Bladder microvascular endothelial cell (primary cell): ENCODE measurements around the gene UPF3B. TPM values are rescaled to one million over a fixed set of nuclear protein-coding genes. Genes with fewer than 3 reads are reported as not detected.

Source experiments
- total RNA-seq: library from RNA; depleted of rRNA; stranded (reverse); fragments of >200 nt; gene quantifications from 2 replicates; pipeline ENCODE4 v1.2.3, GENCODE V29; 2014

Gene UPF3B
- 2.4 and 3.5 TPM in 2 replicates for total RNA-seq

GRCh38 chrX:119852382-119853353 is at the start of gene UPF3B:
TSS of gene UPF3B (minus strand) at chrX:119852963. CDS start at chrX:119852928, 35 bp downstream.

DNA sequence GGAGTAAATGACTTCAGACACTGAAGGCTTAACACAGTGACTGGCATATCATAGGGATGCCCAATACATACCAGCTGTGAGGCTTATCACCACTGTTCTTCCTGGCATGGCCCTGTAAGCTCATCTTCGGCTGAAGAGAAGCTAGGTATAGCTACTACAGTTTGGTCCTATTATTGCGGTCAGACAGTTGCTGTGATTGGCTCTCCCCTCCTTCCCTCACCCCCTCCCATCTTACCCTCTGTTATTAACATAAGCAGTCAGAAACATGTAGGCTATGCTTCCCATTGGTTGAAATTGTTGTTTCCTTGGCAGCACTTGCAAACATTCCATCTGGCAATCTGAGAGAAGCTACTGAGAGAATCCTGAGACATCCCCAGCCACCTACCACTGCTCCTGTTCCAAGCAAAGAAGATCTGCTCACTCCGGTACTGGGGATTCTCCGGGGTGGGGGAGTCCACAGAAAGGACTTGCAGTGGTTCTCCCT is 43.1 kb upstream of the UPF3B start, which contains the start of gene AKAP14:
TSS of gene AKAP14 (plus strand) at position 51 of the 484 bp plus-strand sequence. CDS start 7,331 bp downstream, outside the sequence.

DNA sequence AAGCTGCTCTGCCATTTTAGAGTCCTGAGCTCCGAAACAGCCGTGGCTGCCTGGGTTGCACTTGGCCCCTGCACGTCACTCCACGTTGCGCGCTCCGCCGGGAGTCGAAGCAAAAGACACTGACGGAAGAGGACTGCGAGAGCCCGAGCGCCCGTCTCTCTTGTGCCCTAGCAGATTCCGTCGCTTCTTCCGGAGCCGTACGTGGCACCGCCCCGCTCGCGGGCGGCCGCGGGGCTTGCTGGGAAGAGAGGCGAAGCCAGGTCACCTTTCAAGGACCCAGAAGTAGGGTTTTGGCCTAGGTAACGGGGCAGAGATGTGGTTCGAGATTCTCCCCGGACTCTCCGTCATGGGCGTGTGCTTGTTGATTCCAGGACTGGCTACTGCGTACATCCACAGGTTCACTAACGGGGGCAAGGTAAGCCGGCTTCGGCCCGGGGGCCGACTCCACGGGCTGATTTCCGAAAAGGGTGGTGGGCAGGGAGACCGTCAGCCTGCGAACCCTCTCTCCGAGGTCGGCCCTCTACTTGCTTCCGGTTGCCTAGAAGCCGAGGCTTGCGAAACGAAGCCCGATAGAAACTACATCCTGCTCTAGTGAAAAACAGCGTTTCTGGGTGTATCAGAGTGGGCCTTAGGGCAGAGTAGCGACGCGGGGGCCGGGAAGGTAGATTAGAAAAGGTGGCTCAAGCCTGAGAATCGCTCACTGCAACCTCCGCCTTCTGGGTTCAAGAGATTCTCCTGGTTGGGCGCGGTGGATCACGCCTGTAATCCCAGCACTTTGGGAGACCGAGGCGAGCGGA is 19.0 kb upstream of the UPF3B start, which contains the start of the genes NDUFA1 and RNF113A:
TSS of gene NDUFA1 (plus strand) at position 234 of the 797 bp plus-strand sequence. CDS start at position 314, 80 bp downstream.
TSS of gene RNF113A (minus strand) at position 135 of the 797 bp plus-strand sequence. CDS start at position 15, 120 bp downstream.

GRCh38 chrX:119791437-119792231 is 61.1 kb downstream of the UPF3B start, which contains the start of gene RPL39:
TSS of gene RPL39 (minus strand) at chrX:119791630. CDS start at chrX:119791576, 54 bp downstream.

Other genes starting within 250 kb of the UPF3B start
- 3.1 and 8.2 TPM in 2 replicates for gene NKRF, start 246.5 kb downstream of the UPF3B start, total RNA-seq
- gene SEPTIN6, start 159.8 kb downstream of the UPF3B start, total RNA-seq: 7.1 and 10.6 TPM in 2 replicates
- not detected in 2 replicates for gene SOWAHD, start 94.4 kb downstream of the UPF3B start, total RNA-seq
- gene RPL39, start 61.3 kb downstream of the UPF3B start, total RNA-seq: 1,366 and 2,089 TPM in 2 replicates
- 12.2 and 14.2 TPM in 2 replicates for gene RNF113A, start 18.8 kb upstream of the UPF3B start, total RNA-seq
- 94.1 and 103 TPM in 2 replicates for gene NDUFA1, start 18.9 kb upstream of the UPF3B start, total RNA-seq
- gene AKAP14, start 42.9 kb upstream of the UPF3B start, total RNA-seq: not detected in 2 replicates
- gene NKAP, start 90.8 kb upstream of the UPF3B start, total RNA-seq: 2.9 and 3.1 TPM in 2 replicates
- not detected in 2 replicates for gene RHOXF2B, start 224.7 kb upstream of the UPF3B start, total RNA-seq